Muscle of back (tissue), 11 donors: ENCODE data around the gene SLC45A3. TPM values are rescaled to one million over a fixed set of nuclear protein-coding genes. Genes with fewer than 3 reads are reported as not detected.

Experiments used
- DNase-seq, 3 donors: peaks; one replicate each; pipeline versions ENCODE4 v3.0.0 to v3.0.0-alpha.2; 2013
- polyA plus RNA-seq, 10 donors: library from polyadenylated mRNA; unstranded; fragments of 120-200 nt; gene quantifications; one replicate each; pipeline ENCODE4 v1.2.1, GENCODE V29; 2013; ENCODE audit not compliant: insufficient read length in 10 of 10

The SLC45A3 gene
- polyA plus RNA-seq, 10 donors = 2.1 to 3.5 (median 3.0) TPM

GRCh38 chr1:205610036-205610435 is 70.3 kb downstream of the SLC45A3 start:
- DNase-seq = no peak

Other genes with a start within 250 kb of the SLC45A3 start
- under 1 TPM in 1 of 10 donors, not detected in 9; 0.05 TPM for gene BLACAT1, start 224.5 kb downstream of the SLC45A3 start, polyA plus RNA-seq
- 10 to 100 TPM in 5 of 10 donors, 1 to 10 TPM in 5; 5.7 to 20.5 (median 9.4) TPM for gene CDK18, start 175.8 kb downstream of the SLC45A3 start, polyA plus RNA-seq
- gene ELK4, start 48.5 kb downstream of the SLC45A3 start, polyA plus RNA-seq = 10 to 100 TPM; 12.2 to 24.7 (median 17.6) TPM
- gene NUCKS1, start 69.7 kb upstream of the SLC45A3 start, polyA plus RNA-seq = 100 to 1,000 TPM; 191 to 265 (median 230) TPM
- gene RAB29, start 95.0 kb upstream of the SLC45A3 start, polyA plus RNA-seq = 1 to 10 TPM; 2.8 to 5.3 (median 4.2) TPM
- 10 to 100 TPM; 23.0 to 40.8 (median 29.9) TPM for gene SLC41A1, start 132.7 kb upstream of the SLC45A3 start, polyA plus RNA-seq
- under 1 TPM in 8 of 10 donors, not detected in 2; 0.09 to 0.22 (median 0.13) TPM for gene PM20D1, start 169.6 kb upstream of the SLC45A3 start, polyA plus RNA-seq